PC-9 (cell line): ENCODE data around the gene ATP12A. TPM values are rescaled to one million over a fixed set of nuclear protein-coding genes. Genes with fewer than 3 reads are reported as not detected.
A peak's percentile ranks its signal among the peaks of the same experiment; 100 is the strongest.

Experiments
- BruUV-seq: library from RNA; stranded (reverse); fragments of 400-500 nt; replicated peaks from 2 replicates; lab custom pipeline; 2021; lab: Mats Ljungman, UMichigan
- CTCF ChIA-PET: fragments of 300-600 bp; sonication (Branson Sonifier 250); formaldehyde crosslinking; loops from one replicate; lab custom pipeline; 2022; ENCODE audit warnings: antibody characterized with exemption; lab: Charles Lee
- POLR2A ChIA-PET: fragments of 300-600 bp; sonication (Branson Sonifier 250); formaldehyde crosslinking; loops from one replicate; lab custom pipeline; 2022; ENCODE audit warnings: antibody characterized with exemption; ENCODE audit not compliant: unreplicated experiment; lab: Charles Lee
- DNase-seq, 2 experiments: peaks; one replicate each; pipeline versions ENCODE4 v3.0.0 to v3.0.0-alpha.2; 2015 to 2022; ENCODE audit warnings: mixed read lengths in 1 of 2
- H2AFZ ChIP-seq: fragments of 200-600 bp; sonication (generic); 2 replicates; pipeline ENCODE4 v1.8.1; 2017; ENCODE audit warnings: antibody characterized with exemption
- H3F3A ChIP-seq: fragments of 200-600 bp; sonication (generic); 2 replicates; pipeline ENCODE4 v1.8.1; 2017; ENCODE audit warnings: antibody characterized with exemption, mild to moderate bottlenecking, low read depth; ENCODE audit not compliant: insufficient read depth
- H3K27ac ChIP-seq: fragments of 200-600 bp; sonication (generic); 2 replicates; pipeline ENCODE4 v1.6.1; 2016; ENCODE audit warnings: mixed run types
- H3K27me3 ChIP-seq: fragments of 200-600 bp; sonication (generic); 2 replicates; pipeline ENCODE4 v1.6.1; 2016; ENCODE audit warnings: low read depth, mixed run types; ENCODE audit not compliant: insufficient read depth
- H3K36me3 ChIP-seq: fragments of 200-600 bp; sonication (generic); 2 replicates; pipeline ENCODE4 v1.6.1; 2016; ENCODE audit warnings: low read depth, mixed run types
- H3K4me1 ChIP-seq: fragments of 200-600 bp; sonication (generic); replicated peaks from 2 replicates; pipeline ENCODE4 v1.6.1; 2016; ENCODE audit warnings: mixed run types; ENCODE audit not compliant: insufficient read depth
- H3K4me2 ChIP-seq: fragments of 200-600 bp; sonication (generic); 2 replicates; pipeline ENCODE4 v1.6.1; 2017; ENCODE audit warnings: mixed run types
- H3K4me3 ChIP-seq: fragments of 200-600 bp; sonication (generic); 2 replicates; pipeline ENCODE4 v1.6.1; 2016; ENCODE audit warnings: mixed run types
- H3K79me2 ChIP-seq: fragments of 200-600 bp; sonication (generic); 2 replicates; pipeline ENCODE4 v1.6.1; 2017; ENCODE audit warnings: low read depth, mixed run types
- H3K9me2 ChIP-seq: fragments of 200-600 bp; sonication (generic); 2 replicates; pipeline ENCODE4 v1.8.1; 2017; ENCODE audit warnings: mild to moderate bottlenecking; ENCODE audit not compliant: insufficient read depth
- H3K9me3 ChIP-seq: fragments of 200-600 bp; sonication (generic); 2 replicates; pipeline ENCODE4 v1.8.1; 2016; ENCODE audit warnings: low read depth; ENCODE audit not compliant: insufficient read depth
- H4K20me1 ChIP-seq: fragments of 200-600 bp; sonication (generic); 2 replicates; pipeline ENCODE4 v1.8.1; 2017; ENCODE audit not compliant: insufficient read depth
- CTCF ChIP-seq: fragments of 200-600 bp; sonication (generic); conservative IDR thresholded peaks from 2 replicates; pipeline ENCODE4 v1.6.1; 2017; ENCODE audit warnings: mixed run types, antibody characterized with exemption, mild to moderate bottlenecking, moderate library complexity
- EZH2 ChIP-seq: fragments of 200-600 bp; sonication (generic); IDR thresholded peaks from 2 replicates; pipeline ENCODE4 v1.8.0; 2017; ENCODE audit warnings: antibody characterized with exemption, low read depth
- intact Hi-C: fragments of 100-400 bp; cut with micrococcal nuclease; formaldehyde crosslinking; loops from one replicate; pipeline ENCODE4 v1.10.0; 2022; ENCODE audit not compliant: unreplicated experiment
- total RNA-seq: library from RNA; stranded (reverse); gene quantifications from 2 replicates; pipeline ENCODE4 v1.2.3, GENCODE V29; 2021

Gene ATP12A
- total RNA-seq, 1 experiment from 2014 or later: 0.09 TPM

- DNase-seq: no peak
- CTCF ChIA-PET: no interaction called here
- Histone ChIP-seq H3K4me2 (no peak overlapping the region), H4K20me1 (no peaks in the 10 kb centered on the region), H3K27ac (no peak overlapping the region), H3K4me3 (no peak overlapping the region), H3K36me3 (no peaks in the 10 kb centered on the region), H3K4me1 (peaks cover 29% of the 10 kb centered on the region), H3K27me3 (no peaks in the 10 kb centered on the region), H3K9me3 (no peaks in the 10 kb centered on the region), H3K79me2 (no peaks in the 10 kb centered on the region), H3K9me2 (no peaks in the 10 kb centered on the region), H2AFZ (no peak overlapping the region), H3F3A (no peaks in the 10 kb centered on the region)
- BruUV-seq: no TSS peak
- TF ChIP-seq EZH2 (no peak), CTCF (no peak)
- POLR2A ChIA-PET: no interaction called here
- intact Hi-C loops: no loop called here
These were observed 30.0 kb upstream of the ATP12A start for GRCh38 chr13:24650161-24650560.

GRCh38 chr13:24651718-24652345 lies 28.4 kb upstream of the ATP12A start:
- Histone ChIP-seq H3F3A (no peaks in the 10 kb centered on the region), H3K27ac (peak overlapping the region; percentile 48), H2AFZ (peak overlapping the region; percentile 68; the same call in 1 of the 2 replicates), H3K4me3 (no peak overlapping the region), H3K4me2 (peak overlapping the region; percentile 58), H3K4me1 (peaks cover 29% of the 10 kb centered on the region), H3K9me3 (no peaks in the 10 kb centered on the region), H3K36me3 (no peaks in the 10 kb centered on the region), H3K9me2 (no peaks in the 10 kb centered on the region), H3K79me2 (no peaks in the 10 kb centered on the region), H4K20me1 (no peaks in the 10 kb centered on the region), H3K27me3 (no peaks in the 10 kb centered on the region)
- intact Hi-C loops: no loop called here
- no TSS peak for BruUV-seq
- TF ChIP-seq EZH2: no peak
- TF ChIP-seq CTCF: no peak
- ChIA-PET POLR2A (no interaction called here), CTCF (no interaction called here)
- peak; percentile 50 to 91 for DNase-seq

GRCh38 chr13:24652359-24652758 lies 27.8 kb upstream of the ATP12A start:
- peak overlapping the region; percentile 48 for H3K27ac ChIP-seq
- H3K27me3 ChIP-seq: no peaks in the 10 kb centered on the region
- POLR2A ChIA-PET: interaction anchor here (0.6 kb wide), 1 partner anchor 16 kb away, joined by 3 read pairs; no protein-coding TSS in a partner anchor
- H3K4me1 ChIP-seq: peaks cover 29% of the 10 kb centered on the region
- H2AFZ ChIP-seq: 0 out of 2 replicates have a peak overlapping the region, but pooled peaks have one; percentile 68
- H3K9me3 ChIP-seq: no peaks in the 10 kb centered on the region
- no peaks in the 10 kb centered on the region for H3K9me2 ChIP-seq
- H3K4me3 ChIP-seq: no peak overlapping the region
- DNase-seq: no peak
- TF ChIP-seq CTCF: no peak
- TF ChIP-seq EZH2: no peak
- BruUV-seq: no TSS peak
- CTCF ChIA-PET: no interaction called here
- H3F3A ChIP-seq: no peaks in the 10 kb centered on the region
- H3K4me2 ChIP-seq: peak overlapping the region; percentile 58
- no peaks in the 10 kb centered on the region for H3K79me2 ChIP-seq
- intact Hi-C loops: no loop called here
- H4K20me1 ChIP-seq: no peaks in the 10 kb centered on the region
- no peaks in the 10 kb centered on the region for H3K36me3 ChIP-seq
